ENCODE measurements around the gene SHISA6. TPM values are rescaled to one million over a fixed set of nuclear protein-coding genes. Genes with fewer than 3 reads are reported as not detected.

The SHISA6 gene
- total RNA-seq, 1 donor from 2014 or later: 3.3 TPM

DNA sequence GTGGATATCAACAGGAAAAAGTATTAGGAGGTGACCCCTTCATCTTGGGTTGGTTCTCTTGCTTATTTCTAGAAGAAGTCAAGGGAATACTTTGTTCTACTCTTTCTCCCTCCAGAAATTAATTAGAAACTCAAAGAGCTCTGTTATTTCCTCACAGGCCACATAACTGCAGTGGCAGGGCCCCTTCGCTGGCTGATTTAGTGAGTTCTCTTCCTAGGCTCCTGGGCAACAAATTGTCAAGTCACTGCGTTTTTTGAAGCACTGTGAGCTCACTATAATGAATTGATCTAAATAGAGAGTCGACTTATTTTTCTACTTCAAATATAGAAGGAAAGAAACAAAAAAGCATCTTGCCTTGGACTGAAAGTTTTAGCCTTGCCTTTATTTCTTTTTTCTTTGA lies 4.8 kb downstream of the SHISA6 start:
- Histone ChIP-seq H3K4me2 (no peak overlapping the region), H3K36me3 (no peaks in the 10 kb centered on the region), H3K79me2 (ENCODE audit: low read depth) (no peaks in the 10 kb centered on the region), H3K27ac (no peak overlapping the region), H2AFZ (replicated peaks) (no peak overlapping the region), H3K4me1 (peaks cover 3% of the 10 kb centered on the region), H3F3A (ENCODE audit: low read depth) (peaks cover 9% of the 10 kb centered on the region), H4K20me1 (ENCODE audit: low read depth) (peaks cover 11% of the 10 kb centered on the region), H3K4me3 (no peak overlapping the region), H3K9me3 (ENCODE audit: low read depth) (no peaks in the 10 kb centered on the region), H3K9ac (no peak overlapping the region), H3K27me3 (peaks cover 54% of the 10 kb centered on the region)
- Mint-ChIP-seq H3K27ac (no peak overlapping the region), H3K9me3 (peaks cover 8% of the 10 kb centered on the region), H3K36me3 (peaks cover 3% of the 10 kb centered on the region), H3K27me3 (ENCODE audit: insufficient read depth, low read depth) (peaks cover 41% of the 10 kb centered on the region), H3K4me3 (no peak overlapping the region), H3K4me1 (peaks cover 6% of the 10 kb centered on the region)
- TF ChIP-seq EZH2 (IDR thresholded peaks at IDR 0.05) (no peak), CTCF (IDR thresholded peaks at IDR 0.05) (no peak), EZH2phosphoT487 (IDR thresholded peaks at IDR 0.05) (no peak)
- DNase-seq (ENCODE audit: low spot score): no peak

- TF ChIP-seq EZH2phosphoT487 (IDR thresholded peaks at IDR 0.05) (no peak), EZH2 (IDR thresholded peaks at IDR 0.05) (no peak), CTCF (IDR thresholded peaks at IDR 0.05) (no peak)
- no peak for DNase-seq (ENCODE audit: low spot score)
- H3K4me1 ChIP-seq: peaks cover 6% of the 10 kb centered on the region
These were observed 9.1 kb downstream of the SHISA6 start for GRCh38 chr17:11250161-11250560.

GRCh38 chr17:11251561-11252107 lies 10.6 kb downstream of the SHISA6 start:
- no peak for DNase-seq (ENCODE audit: low spot score)
- H3K9me3 Mint-ChIP-seq: no peaks in the 10 kb centered on the region

More at GRCh38 chr17:11250161-11250560, 9.1 kb downstream of the SHISA6 start:
- H3K4me3 ChIP-seq: no peak overlapping the region
- H3K4me1 Mint-ChIP-seq: no peaks in the 10 kb centered on the region
- H3F3A ChIP-seq (ENCODE audit: low read depth): no peaks in the 10 kb centered on the region
- no peak overlapping the region for H3K4me2 ChIP-seq
- no peaks in the 10 kb centered on the region for H4K20me1 ChIP-seq (ENCODE audit: low read depth)
- no peaks in the 10 kb centered on the region for H3K36me3 Mint-ChIP-seq
- H2AFZ ChIP-seq (replicated peaks): no peak overlapping the region
- H3K27me3 ChIP-seq: peaks cover 14% of the 10 kb centered on the region
- no peaks in the 10 kb centered on the region for H3K9me3 Mint-ChIP-seq
- H3K4me3 Mint-ChIP-seq: no peak overlapping the region
- no peak overlapping the region for H3K27ac ChIP-seq
- H3K9ac ChIP-seq: no peak overlapping the region
- H3K9me3 ChIP-seq (ENCODE audit: low read depth): no peaks in the 10 kb centered on the region
- H3K79me2 ChIP-seq (ENCODE audit: low read depth): no peaks in the 10 kb centered on the region
- H3K27me3 Mint-ChIP-seq (ENCODE audit: insufficient read depth, low read depth): peaks cover 13% of the 10 kb centered on the region
- no peak overlapping the region for H3K27ac Mint-ChIP-seq
- H3K36me3 ChIP-seq: no peaks in the 10 kb centered on the region

More at GRCh38 chr17:11251561-11252107, 10.6 kb downstream of the SHISA6 start:
- Histone ChIP-seq H3K9me3 (ENCODE audit: low read depth) (no peaks in the 10 kb centered on the region), H3K4me3 (no peak overlapping the region), H3K4me2 (no peak overlapping the region), H3K36me3 (no peaks in the 10 kb centered on the region), H3K27ac (no peak overlapping the region), H4K20me1 (ENCODE audit: low read depth) (no peaks in the 10 kb centered on the region), H3K4me1 (peaks cover 9% of the 10 kb centered on the region), H3K27me3 (peaks cover 3% of the 10 kb centered on the region), H3K9ac (no peak overlapping the region), H2AFZ (replicated peaks) (no peak overlapping the region), H3F3A (ENCODE audit: low read depth) (peaks cover 4% of the 10 kb centered on the region), H3K79me2 (ENCODE audit: low read depth) (no peaks in the 10 kb centered on the region)
- Mint-ChIP-seq H3K4me3 (no peak overlapping the region), H3K27ac (no peak overlapping the region), H3K4me1 (no peaks in the 10 kb centered on the region), H3K36me3 (no peaks in the 10 kb centered on the region), H3K27me3 (ENCODE audit: insufficient read depth, low read depth) (peaks cover 10% of the 10 kb centered on the region)
- TF ChIP-seq EZH2 (IDR thresholded peaks at IDR 0.05): no peak
- TF ChIP-seq EZH2phosphoT487 (IDR thresholded peaks at IDR 0.05): no peak
- TF ChIP-seq CTCF (IDR thresholded peaks at IDR 0.05): no peak
